MM.1S (cell line): Measurements from ENCODE around the gene ZNF462.

Source experiments
- DNase-seq: peaks from one replicate; pipeline ENCODE4 v3.0.0-alpha.2; 2015
- H2AFZ ChIP-seq: fragments of 300-600 bp; sonication (generic); 2 replicates; pipeline ENCODE4 v1.6.0; 2016; ENCODE audit warnings: antibody characterized with exemption, low read length
- H3F3A ChIP-seq: fragments of 300-600 bp; sonication (generic); 2 replicates; pipeline ENCODE4 v1.6.1; 2016; ENCODE audit warnings: mild to moderate bottlenecking, antibody characterized with exemption, low read length, moderate library complexity, mixed read lengths; ENCODE audit not compliant: insufficient read depth
- H3K27ac ChIP-seq: fragments of 300-600 bp; sonication (generic); 2 replicates; pipeline ENCODE4 v1.5.1; 2016; ENCODE audit warnings: mild to moderate bottlenecking, low read length
- H3K27me3 ChIP-seq: fragments of 300-600 bp; sonication (generic); replicated peaks from 2 replicates; pipeline ENCODE4 v1.6.0; 2016; ENCODE audit warnings: low read length; ENCODE audit not compliant: insufficient read depth
- H3K36me3 ChIP-seq: fragments of 300-600 bp; sonication (generic); replicated peaks from 2 replicates; pipeline ENCODE4 v1.6.1; 2016; ENCODE audit warnings: mild to moderate bottlenecking, low read length, mixed read lengths; ENCODE audit not compliant: insufficient read depth
- H3K4me1 ChIP-seq: fragments of 300-600 bp; sonication (generic); 2 replicates; pipeline ENCODE4 v1.6.1; 2016; ENCODE audit warnings: low read length, mixed read lengths
- H3K4me2 ChIP-seq: fragments of 300-600 bp; sonication (generic); 2 replicates; pipeline ENCODE4 v1.6.0; 2016; ENCODE audit warnings: low read depth, low read length
- H3K4me3 ChIP-seq: fragments of 300-600 bp; sonication (generic); 2 replicates; pipeline ENCODE4 v1.5.1; 2016; ENCODE audit warnings: low read length, mixed read lengths
- H3K79me2 ChIP-seq: fragments of 300-600 bp; sonication (generic); 2 replicates; pipeline ENCODE4 v1.6.1; 2016; ENCODE audit warnings: mixed run types, low read length, mixed read lengths
- H3K9ac ChIP-seq: fragments of 300-600 bp; sonication (generic); 2 replicates; pipeline ENCODE4 v1.6.1; 2016; ENCODE audit warnings: low read length, mixed read lengths
- H3K9me2 ChIP-seq: fragments of 300-600 bp; sonication (generic); replicated peaks from 2 replicates; pipeline ENCODE4 v1.6.1; 2016; ENCODE audit warnings: mild to moderate bottlenecking, low read length, mixed read lengths; ENCODE audit not compliant: insufficient read depth
- H3K9me3 ChIP-seq: fragments of 300-600 bp; sonication (generic); replicated peaks from 2 replicates; pipeline ENCODE4 v1.6.1; 2016; ENCODE audit warnings: mild to moderate bottlenecking, low read length, mixed read lengths; ENCODE audit not compliant: insufficient read depth
- H4K20me1 ChIP-seq: fragments of 300-600 bp; sonication (generic); 2 replicates; pipeline ENCODE4 v1.6.1; 2016; ENCODE audit warnings: mild to moderate bottlenecking, low read length, moderate library complexity, mixed read lengths; ENCODE audit not compliant: insufficient read depth
- CTCF ChIP-seq: fragments of 300-600 bp; sonication (generic); IDR thresholded peaks from 2 replicates; pipeline ENCODE4 v1.5.1; 2016; ENCODE audit warnings: antibody characterized with exemption, low read length, mixed read lengths
- EZH2 ChIP-seq: fragments of 300-600 bp; sonication (generic); optimal IDR thresholded peaks from 2 replicates; pipeline ENCODE3; 2017; ENCODE audit warnings: low read depth, mild to moderate bottlenecking, antibody characterized with exemption, low read length, mixed read lengths
- EZH2phosphoT487 ChIP-seq: fragments of 300-600 bp; sonication (generic); IDR thresholded peaks from 2 replicates; pipeline ENCODE4 v1.6.1; 2018; ENCODE audit warnings: antibody characterized with exemption, low read length

ZNF462 gene

DNA sequence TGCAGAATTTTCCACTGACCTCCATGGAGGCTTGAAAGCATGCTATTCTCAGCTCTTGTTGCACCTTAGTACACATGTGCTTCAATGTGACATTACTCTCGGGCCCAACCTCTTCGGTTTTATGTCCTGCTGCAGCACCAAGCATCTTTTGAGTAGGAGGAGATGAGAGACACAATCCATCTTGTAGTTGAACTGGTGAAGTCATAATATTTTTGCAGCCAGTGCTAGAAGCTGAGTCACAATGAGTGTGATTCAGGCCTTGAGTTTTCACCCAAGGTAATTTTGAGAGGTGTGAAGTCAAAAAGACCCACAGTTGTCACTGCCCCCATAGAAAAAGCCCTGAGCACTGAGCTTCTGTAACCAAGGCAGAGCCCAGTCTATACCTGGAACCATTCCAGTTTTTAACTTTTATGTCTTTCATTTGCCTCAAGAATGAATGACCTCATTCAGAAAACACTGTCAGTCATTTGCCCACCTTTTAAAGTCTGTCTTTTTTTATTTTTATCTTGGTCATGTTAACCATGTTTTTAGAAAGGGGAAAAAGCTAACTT, 117.7 kb downstream of the ZNF462 start:
- Histone ChIP-seq H3K4me2 (no peak overlapping the region), H2AFZ (no peak overlapping the region), H4K20me1 (no peaks in the 10 kb centered on the region), H3K27me3 (no peaks in the 10 kb centered on the region), H3K4me1 (no peaks in the 10 kb centered on the region), H3K27ac (no peak overlapping the region), H3K79me2 (no peaks in the 10 kb centered on the region), H3F3A (no peaks in the 10 kb centered on the region), H3K4me3 (no peak overlapping the region), H3K9ac (no peak overlapping the region), H3K9me3 (no peaks in the 10 kb centered on the region), H3K9me2 (no peaks in the 10 kb centered on the region), H3K36me3 (no peaks in the 10 kb centered on the region)
- no peak for TF ChIP-seq EZH2
- TF ChIP-seq EZH2phosphoT487 = no peak
- TF ChIP-seq CTCF = no peak
- no peak for DNase-seq

- H3K4me1 ChIP-seq = no peaks in the 10 kb centered on the region
- no peaks in the 10 kb centered on the region for H3K36me3 ChIP-seq
These were observed 118.7 kb downstream of the ZNF462 start for GRCh38 chr9:106981396-106982287.

GRCh38 chr9:106982636-106983035, 119.7 kb downstream of the ZNF462 start:
- DNase-seq = no peak
- Histone ChIP-seq H3K27ac (no peak overlapping the region), H3K27me3 (no peaks in the 10 kb centered on the region), H2AFZ (no peak overlapping the region), H3K4me2 (no peak overlapping the region), H3F3A (no peaks in the 10 kb centered on the region), H4K20me1 (no peaks in the 10 kb centered on the region), H3K4me1 (no peaks in the 10 kb centered on the region), H3K4me3 (no peak overlapping the region), H3K9me3 (no peaks in the 10 kb centered on the region), H3K9ac (no peak overlapping the region), H3K9me2 (no peaks in the 10 kb centered on the region), H3K79me2 (no peaks in the 10 kb centered on the region), H3K36me3 (no peaks in the 10 kb centered on the region)
- TF ChIP-seq EZH2 (no peak), EZH2phosphoT487 (no peak), CTCF (no peak)

More at GRCh38 chr9:106981396-106982287, 118.7 kb downstream of the ZNF462 start:
- Histone ChIP-seq H3K9me2 (no peaks in the 10 kb centered on the region), H3K9ac (no peak overlapping the region), H3K27ac (no peak overlapping the region), H2AFZ (no peak overlapping the region), H3K4me3 (no peak overlapping the region), H4K20me1 (no peaks in the 10 kb centered on the region), H3K4me2 (no peak overlapping the region), H3K9me3 (no peaks in the 10 kb centered on the region), H3K27me3 (no peaks in the 10 kb centered on the region), H3F3A (no peaks in the 10 kb centered on the region), H3K79me2 (no peaks in the 10 kb centered on the region)
- TF ChIP-seq EZH2 = no peak
- TF ChIP-seq CTCF = no peak
- TF ChIP-seq EZH2phosphoT487 = no peak
- no peak for DNase-seq
